GM12878 (cell line): ENCODE data around the gene PLCB4. TPM values are rescaled to one million over a fixed set of nuclear protein-coding genes. Genes with fewer than 3 reads are reported as not detected.

Source experiments
- ATAC-seq: fragments of 200-7000 bp; cut with Tn5 transposase; 3 replicates; pipeline ENCODE4 v1.9.1; 2020; ENCODE audit warnings: mild to moderate bottlenecking, moderate library complexity
- BruUV-seq: library from RNA; stranded (reverse); fragments of 400-500 nt; replicated peaks from 2 replicates; lab custom pipeline; 2021; lab: Mats Ljungman, UMichigan
- CTCF ChIA-PET: fragments of 300-600 bp; sonication (Branson Sonifier 250); formaldehyde crosslinking; extraction: SDS; loops from one replicate; lab custom pipeline; 2021; ENCODE audit warnings: inconsistent platforms; lab: Yijun Ruan, JAX
- POLR2A ChIA-PET: fragments of 350-600 bp; formaldehyde crosslinking; extraction: SDS; loops from one replicate; lab custom pipeline; 2021; ENCODE audit warnings: inconsistent platforms; lab: Charles Lee
- RAD21 ChIA-PET: fragments of 300-600 bp; sonication (Branson Sonifier 250); formaldehyde crosslinking; loops from one replicate; lab custom pipeline; 2023; ENCODE audit warnings: antibody characterized with exemption; ENCODE audit not compliant: unreplicated experiment; lab: Charles Lee
- SMC1A ChIA-PET: fragments of 300-600 bp; sonication (Branson Sonifier 250); formaldehyde crosslinking; loops from one replicate; lab custom pipeline; 2023; ENCODE audit not compliant: unreplicated experiment, uncharacterized antibody; lab: Charles Lee
- DNase-seq: peaks from one replicate; pipeline ENCODE4 v3.0.0-alpha.2; 2011; ENCODE audit warnings: low read depth, low spot score
- FAIRE-seq: peaks from 3 replicates; lab custom pipeline; 2011; peaks lifted over from hg19 to GRCh38; lab: Jason Lieb, UNC
- H2AFZ ChIP-seq: 2 replicates; pipeline ENCODE4 v1.6.0; 2011; ENCODE audit warnings: low read depth, low read length, control low read depth; ENCODE audit not compliant: control insufficient read depth
- H3K27ac ChIP-seq: 2 replicates; pipeline ENCODE4 v1.5.1; 2011; ENCODE audit warnings: control low read depth; ENCODE audit not compliant: control insufficient read depth, insufficient read depth
- H3K27me3 ChIP-seq, 2 experiments: replicated peaks in 1 of 2; 2 replicates each; pipeline versions ENCODE4 v1.6.0 to v1.6.1; 2011; ENCODE audit warnings: low read length in 1 of 2; ENCODE audit not compliant: control insufficient read depth in 2 of 2, insufficient read depth in 2 of 2
- H3K36me3 ChIP-seq, 2 experiments: 2 replicates each; pipeline ENCODE4 v1.5.1; 2011; ENCODE audit warnings: low read length in 1 of 2; ENCODE audit not compliant: control insufficient read depth in 2 of 2, insufficient read depth in 2 of 2
- H3K4me1 ChIP-seq: 2 replicates; pipeline ENCODE4 v1.6.1; 2011; ENCODE audit warnings: mild to moderate bottlenecking, low read length, moderate library complexity, mixed read lengths; ENCODE audit not compliant: control insufficient read depth, insufficient read depth
- H3K4me2 ChIP-seq: 2 replicates; pipeline ENCODE4 v1.6.0; 2011; ENCODE audit warnings: control low read depth; ENCODE audit not compliant: control insufficient read depth, insufficient read depth
- H3K4me3 ChIP-seq: fragments of 200-600 bp; sonication (generic); 2 replicates; pipeline ENCODE4 v1.5.1; 2016
- H3K79me2 ChIP-seq: 2 replicates; pipeline ENCODE4 v1.6.0; 2011; ENCODE audit warnings: low read length; ENCODE audit not compliant: control insufficient read depth, insufficient read depth
- H3K9ac ChIP-seq: 2 replicates; pipeline ENCODE4 v1.8.0; 2011; ENCODE audit warnings: low read length, control low read depth, mixed read lengths; ENCODE audit not compliant: control insufficient read depth, insufficient read depth
- H3K9me3 ChIP-seq: replicated peaks from 3 replicates; pipeline ENCODE4 v1.5.1; 2011; ENCODE audit warnings: mild to moderate bottlenecking, low read length; ENCODE audit not compliant: control insufficient read depth, insufficient read depth
- H4K20me1 ChIP-seq: 2 replicates; pipeline ENCODE4 v1.6.0; 2011; ENCODE audit not compliant: control insufficient read depth, insufficient read depth
- GATAD2B ChIP-seq: fragments of 450-650 bp; conservative IDR thresholded peaks from 2 replicates; pipeline ENCODE4 v1.6.1; 2017; ENCODE audit warnings: low read depth, mild to moderate bottlenecking, moderate library complexity
- HCFC1 ChIP-seq: fragments of 150-350 bp; IDR thresholded peaks from 2 replicates; pipeline ENCODE4 v1.6.1; 2014; ENCODE audit warnings: low read length
- KLF5 ChIP-seq: fragments of 450-650 bp; IDR thresholded peaks from 2 replicates; pipeline ENCODE4 v1.6.1; 2014; ENCODE audit warnings: mild to moderate bottlenecking; ENCODE audit not compliant: partially characterized antibody
- LARP7 ChIP-seq: fragments of 450-650 bp; IDR thresholded peaks from 2 replicates; pipeline ENCODE4 v1.6.1; 2017; ENCODE audit warnings: mild to moderate bottlenecking
- MYC ChIP-seq: IDR thresholded peaks from 2 replicates; pipeline ENCODE4 v1.6.1; 2011; ENCODE audit warnings: mild to moderate bottlenecking, low read length, moderate library complexity, inconsistent platforms; ENCODE audit not compliant: insufficient read depth, insufficient replicate concordance, insufficient read length, severe bottlenecking
- PKNOX1 ChIP-seq: fragments of 450-650 bp; IDR thresholded peaks from 2 replicates; pipeline ENCODE4 v1.6.1; 2016; ENCODE audit warnings: mild to moderate bottlenecking
- PML ChIP-seq: IDR thresholded peaks from 2 replicates; pipeline ENCODE4 v1.6.1; 2012; ENCODE audit warnings: low read length, inconsistent platforms
- RBBP5 ChIP-seq: fragments of 200-600 bp; sonication (generic); conservative IDR thresholded peaks from 2 replicates; pipeline ENCODE4 v1.6.1; 2016
- RCOR1 ChIP-seq: conservative IDR thresholded peaks from 2 replicates; pipeline ENCODE4 v1.6.1; 2012; ENCODE audit warnings: low read depth, low read length, improper control_type of control experiment
- SMARCA5 ChIP-seq: fragments of 450-650 bp; IDR thresholded peaks from 2 replicates; pipeline ENCODE4 v1.6.1; 2017; ENCODE audit warnings: mild to moderate bottlenecking
- USF1 ChIP-seq: IDR thresholded peaks from 2 replicates; pipeline ENCODE4 v1.6.1; 2011; ENCODE audit warnings: borderline replicate concordance, low read depth, mild to moderate bottlenecking, moderate library complexity, mixed read lengths, low read length; ENCODE audit not compliant: insufficient read depth; ENCODE audit errors: extremely low read length
- ZBTB33 ChIP-seq: fragments of 450-650 bp; IDR thresholded peaks from 2 replicates; pipeline ENCODE4 v1.6.1; 2017; ENCODE audit warnings: mild to moderate bottlenecking
- ZBTB4 ChIP-seq: fragments of 450-650 bp; formaldehyde crosslinking; IDR thresholded peaks from 2 replicates; pipeline ENCODE4 v1.4.0; 2022; ENCODE audit warnings: mild to moderate bottlenecking, moderate library complexity
- ZNF207 ChIP-seq: fragments of 450-650 bp; IDR thresholded peaks from 2 replicates; pipeline ENCODE4 v1.6.1; 2014; ENCODE audit warnings: antibody characterized with exemption, mild to moderate bottlenecking, borderline replicate concordance
- ZNF217 ChIP-seq: fragments of 450-650 bp; IDR thresholded peaks from 2 replicates; pipeline ENCODE4 v1.6.1; 2017; ENCODE audit warnings: antibody characterized with exemption, mild to moderate bottlenecking
- ZSCAN29 ChIP-seq: fragments of 450-650 bp; IDR thresholded peaks from 2 replicates; pipeline ENCODE4 v1.6.1; 2017; ENCODE audit warnings: mild to moderate bottlenecking, moderate library complexity
- WGBS: methylation state at CpG from one replicate; pipeline ENCODE4 v1.1.6; 2016; ENCODE audit warnings: low lambda C conversion rate; ENCODE audit not compliant: insufficient replicate concordance, insufficient coverage; ENCODE audit errors: missing lambda C conversion rate; 5-methylcytosine and 5-hydroxymethylcytosine counted together
- in situ Hi-C: fragments of 300-500 bp; cut with MboI; formaldehyde crosslinking; loops from 9 replicates; pipeline ENCODE4 v1.14.3; 2018; ENCODE audit warnings: mixed read lengths
- intact Hi-C: fragments of 100-400 bp; cut with micrococcal nuclease; formaldehyde crosslinking; loops from one replicate; pipeline ENCODE4 v1.14.2; 2022; ENCODE audit not compliant: unreplicated experiment
- polyA plus RNA-seq, 11 experiments: library from polyadenylated mRNA; depleted of rRNA in 4 of 11; unstranded in 6 of 11; stranded (reverse) in 5 of 11; fragments of >200 nt; fragmentation: Nextera tagmentation in 4 of 11; fragmentation: Illumina TruSeq in 1 of 11; extraction: Ambion mirVana in 4 of 11; extraction: Trizol in 1 of 11; gene quantifications; 1 replicate in 1 of 11; 2 replicates in 10 of 11; pipeline versions ENCODE4 v1.2.1 to v1.2.3, GENCODE V29; 2011 to 2016; ENCODE audit warnings: inconsistent platforms in 2 of 11, missing spikeins in 2 of 11, low read depth in 1 of 11
- total RNA-seq, 4 experiments: library from RNA; depleted of rRNA in 3 of 4; stranded (reverse); fragments of >200 nt in 3 of 4; fragmentation: Illumina TruSeq in 1 of 4; extraction: Trizol in 1 of 4; gene quantifications; 2 replicates each; pipeline versions ENCODE4 v1.2.1 to v1.2.3, GENCODE V29; 2013 to 2021

PLCB4 gene
- total and polyA plus RNA-seq, 10 of the 15 experiments (the other 5 are each of a cell fraction or from before 2014, with no cell fraction given), result not detected

GRCh38 chr20:9253006-9253539 lies 184.2 kb downstream of the PLCB4 start:
- ChIA-PET CTCF (no interaction called here), POLR2A (no interaction called here), RAD21 (no interaction called here), SMC1A (interaction anchor here (1.7 kb wide), 1 partner anchor 15 kb away, joined by 3 read pairs; no protein-coding TSS in a partner anchor)
- BruUV-seq, result no TSS peak
- Histone ChIP-seq H3K27me3 (no peaks in the 10 kb centered on the region), H3K4me1 (no peaks in the 10 kb centered on the region), H4K20me1 (no peaks in the 10 kb centered on the region), H2AFZ (no peak overlapping the region), H3K79me2 (no peaks in the 10 kb centered on the region), H3K4me2 (no peak overlapping the region), H3K9me3 (no peaks in the 10 kb centered on the region), H3K4me3 (no peak overlapping the region), H3K27ac (no peak overlapping the region), H3K36me3 (no peaks in the 10 kb centered on the region), H3K9ac (no peak overlapping the region)
- FAIRE-seq, result no peak
- no peak for ATAC-seq
- DNase-seq, result no peak
- 2% methylated on average over 4 of the region's 4 CpGs for WGBS
- in situ Hi-C loops, result no loop called here
- no peak for TF ChIP-seq HCFC1
- no peak for TF ChIP-seq ZSCAN29
- TF ChIP-seq LARP7, result no peak
- TF ChIP-seq PML, result no peak
- no peak for TF ChIP-seq ZBTB33
- TF ChIP-seq MYC, result no peak
- TF ChIP-seq RCOR1, result no peak
- no peak for TF ChIP-seq PKNOX1
- no peak for TF ChIP-seq ZBTB4 (CRISPR knock-in tag)
- no peak for TF ChIP-seq SMARCA5
- no peak for TF ChIP-seq GATAD2B
- no peak for TF ChIP-seq USF1
- TF ChIP-seq ZNF207, result no peak
- TF ChIP-seq ZNF217, result no peak
- no peak for TF ChIP-seq KLF5
- no peak for TF ChIP-seq RBBP5
- intact Hi-C loops, result no loop called here
